KMS-11 (cell line): Measurements from ENCODE around the gene SAMD4B.
A peak's percentile ranks its signal among the peaks of the same experiment; 100 is the strongest.

Experiments used
- H2AFZ ChIP-seq: fragments of 200-600 bp; sonication (generic); 2 replicates; pipeline ENCODE4 v1.6.1; 2016; ENCODE audit warnings: antibody characterized with exemption, mixed run types, low read depth
- H3K27ac ChIP-seq: fragments of 200-600 bp; sonication (generic); 2 replicates; pipeline ENCODE4 v1.6.1; 2016; ENCODE audit warnings: mild to moderate bottlenecking, mixed run types
- H3K27me3 ChIP-seq: fragments of 200-600 bp; sonication (generic); 2 replicates; pipeline ENCODE4 v1.6.1; 2017; ENCODE audit warnings: mild to moderate bottlenecking, low read depth, mixed run types, moderate library complexity; ENCODE audit not compliant: insufficient read depth
- H3K36me3 ChIP-seq: fragments of 200-600 bp; sonication (generic); 2 replicates; pipeline ENCODE4 v1.6.1; 2017; ENCODE audit warnings: mild to moderate bottlenecking, mixed run types; ENCODE audit not compliant: insufficient read depth
- H3K4me1 ChIP-seq: fragments of 200-600 bp; sonication (generic); 2 replicates; pipeline ENCODE4 v1.6.1; 2016; ENCODE audit warnings: mild to moderate bottlenecking, low read depth, mixed run types; ENCODE audit not compliant: poor library complexity, severe bottlenecking
- H3K4me2 ChIP-seq: fragments of 200-600 bp; sonication (generic); 2 replicates; pipeline ENCODE4 v1.7.0; 2016; ENCODE audit warnings: mild to moderate bottlenecking, mixed run types
- H3K4me3 ChIP-seq: fragments of 200-600 bp; sonication (generic); IDR thresholded peaks from 2 replicates; pipeline ENCODE4 v1.6.1; 2017; ENCODE audit warnings: low read depth, low read length, mixed read lengths; ENCODE audit not compliant: insufficient read depth
- H3K79me2 ChIP-seq: fragments of 200-600 bp; sonication (generic); 2 replicates; pipeline ENCODE4 v1.6.1; 2016; ENCODE audit warnings: low read depth, mixed run types; ENCODE audit not compliant: insufficient read depth
- H3K9ac ChIP-seq: fragments of 200-600 bp; sonication (generic); 2 replicates; pipeline ENCODE4 v1.6.1; 2016; ENCODE audit warnings: mild to moderate bottlenecking, mixed run types
- H4K20me1 ChIP-seq: fragments of 200-600 bp; sonication (generic); 2 replicates; pipeline ENCODE4 v1.6.1; 2016; ENCODE audit warnings: mild to moderate bottlenecking, mixed run types; ENCODE audit not compliant: insufficient read depth
- CTCF ChIP-seq: fragments of 200-600 bp; sonication (generic); conservative IDR thresholded peaks from 2 replicates; pipeline ENCODE4 v1.6.1; 2017; ENCODE audit warnings: low read depth, mild to moderate bottlenecking, antibody characterized with exemption, low read length, moderate library complexity, mixed read lengths

SAMD4B gene

GRCh38 chr19:39389631-39390414, 47.6 kb downstream of the SAMD4B start:
- Histone ChIP-seq H3K4me1 (peaks cover 20% of the 10 kb centered on the region), H4K20me1 (no peaks in the 10 kb centered on the region), H2AFZ (no peak overlapping the region), H3K27me3 (no peaks in the 10 kb centered on the region), H3K36me3 (0 out of 2 replicates have a peak, but pooled peaks cover 6% of the 10 kb centered on the region), H3K9ac (peak overlapping the region; percentile 99; the same call in 1 of the 2 replicates), H3K27ac (peak overlapping the region; percentile 97; the same call in 1 of the 2 replicates), H3K4me2 (peak overlapping the region; percentile 94), H3K4me3 (peak overlapping the region; percentile 6), H3K79me2 (peaks cover 32% of the 10 kb centered on the region)
- no peak for TF ChIP-seq CTCF

- peaks cover 20% of the 10 kb centered on the region for H3K4me1 ChIP-seq
- peak overlapping the region; percentile 6 for H3K4me3 ChIP-seq
- peak overlapping the region; percentile 99 for H3K9ac ChIP-seq
- 0 out of 2 replicates have a peak, but pooled peaks cover 6% of the 10 kb centered on the region for H3K36me3 ChIP-seq
- H4K20me1 ChIP-seq = no peaks in the 10 kb centered on the region
- peak overlapping the region; percentile 97 for H3K27ac ChIP-seq
- H3K4me2 ChIP-seq = peak overlapping the region; percentile 94
- H3K27me3 ChIP-seq = no peaks in the 10 kb centered on the region
- TF ChIP-seq CTCF = no peak
- peaks cover 32% of the 10 kb centered on the region for H3K79me2 ChIP-seq
- H2AFZ ChIP-seq = peak overlapping the region; percentile 96
These were observed 48.2 kb downstream of the SAMD4B start for GRCh38 chr19:39390451-39390750.

- peak within 1 kb of the TSS; percentile 94 for H3K4me2 ChIP-seq
- peaks cover 32% of the 10 kb centered on the region for H3K79me2 ChIP-seq
- TF ChIP-seq CTCF = no peak
- 0 out of 2 replicates have a peak, but pooled peaks cover 6% of the 10 kb centered on the region for H3K36me3 ChIP-seq
- peak within 1 kb of the TSS; percentile 99 for H3K9ac ChIP-seq
- H2AFZ ChIP-seq = peak within 1 kb of the TSS; percentile 96
- H4K20me1 ChIP-seq = no peaks in the 10 kb centered on the region
- peak within 1 kb of the TSS; percentile 97 for H3K27ac ChIP-seq
- H3K4me3 ChIP-seq = peak within 1 kb of the TSS; percentile 62
- H3K4me1 ChIP-seq = peaks cover 20% of the 10 kb centered on the region
- H3K27me3 ChIP-seq = no peaks in the 10 kb centered on the region
These were observed 48.7 kb downstream of the SAMD4B start, which contains the start of the genes MED29 and PAF1 for GRCh38 chr19:39390751-39391437. MED29 (plus strand) TSS chr19:39391378; CDS start chr19:39391423, 45 bp downstream. PAF1 (minus strand) TSS chr19:39391106; CDS start chr19:39390864, 242 bp downstream.

GRCh38 chr19:39397360-39398296, 55.4 kb downstream of the SAMD4B start:
- Histone ChIP-seq H3K27me3 (no peaks in the 10 kb centered on the region), H3K79me2 (peaks cover 9% of the 10 kb centered on the region), H3K4me1 (peaks cover 55% of the 10 kb centered on the region), H3K36me3 (0 out of 2 replicates have a peak, but pooled peaks cover 6% of the 10 kb centered on the region), H3K4me2 (peak overlapping the region; percentile 66), H3K9ac (no peak overlapping the region; the same call in 1 of the 2 replicates), H3K27ac (peak overlapping the region; percentile 47; the same call in 1 of the 2 replicates), H4K20me1 (no peaks in the 10 kb centered on the region), H2AFZ (no peak overlapping the region), H3K4me3 (no peak overlapping the region)
- peak; percentile 90 for TF ChIP-seq CTCF
